HT-29 (cell line): ENCODE data around the gene SHISA9. TPM values are rescaled to one million over a fixed set of nuclear protein-coding genes. Genes with fewer than 3 reads are reported as not detected.

Experiments used
- DNase-seq: peaks from one replicate; pipeline ENCODE4 v3.0.0-alpha.2; 2015; ENCODE audit warnings: low spot score
- total RNA-seq: library from RNA; depleted of rRNA; stranded (reverse); fragments of >200 nt; shearing (Covaris generic); gene quantifications from 2 replicates; pipeline ENCODE4 v1.2.3, GENCODE V29; 2014

The SHISA9 gene
- total RNA-seq, 1 experiment from 2014 or later: 0.08 TPM

DNA sequence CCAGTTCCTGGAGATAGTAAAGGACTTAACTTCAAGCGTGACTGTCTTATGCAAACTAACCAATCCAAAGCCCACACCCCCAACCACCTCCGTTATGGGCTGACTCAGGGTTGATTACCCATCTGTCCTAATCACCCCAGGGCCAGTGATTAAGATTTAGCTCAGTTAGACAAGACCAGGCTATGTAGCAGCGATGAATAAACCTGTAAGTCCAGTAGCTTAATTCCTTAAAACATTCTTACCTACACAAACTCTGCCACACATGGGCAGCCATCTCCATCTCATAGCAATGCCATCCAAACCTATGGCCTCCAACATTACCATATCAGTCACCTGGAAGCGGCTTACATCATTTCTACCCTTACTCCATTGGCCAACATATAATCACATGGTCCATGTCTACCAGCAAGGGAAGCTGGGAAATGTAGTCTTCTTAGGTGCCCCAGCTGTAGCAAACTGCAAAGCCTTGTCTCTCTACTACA lies 266.7 kb downstream of the SHISA9 start:
- peak; percentile 15 for DNase-seq

DNA sequence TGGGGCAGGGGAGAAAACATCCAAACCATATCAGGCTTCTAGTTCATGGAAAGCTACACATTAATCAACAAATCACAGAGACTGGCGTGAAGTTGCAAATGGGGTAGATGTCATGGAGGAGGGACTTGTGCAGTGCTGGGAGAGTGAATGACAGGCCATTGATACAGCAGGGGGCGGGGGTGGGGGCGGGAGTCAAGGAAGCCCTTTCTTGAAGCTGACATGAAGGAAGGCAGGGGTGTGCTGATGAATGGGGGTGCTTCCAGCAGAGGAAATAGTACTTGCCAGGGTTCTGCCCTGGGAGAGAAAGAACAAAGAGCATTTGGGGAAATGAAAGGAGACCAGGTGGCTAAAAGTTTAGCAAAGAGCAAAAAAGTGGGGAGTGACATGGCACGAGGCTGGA lies 269.9 kb downstream of the SHISA9 start:
- DNase-seq: no peak

DNA sequence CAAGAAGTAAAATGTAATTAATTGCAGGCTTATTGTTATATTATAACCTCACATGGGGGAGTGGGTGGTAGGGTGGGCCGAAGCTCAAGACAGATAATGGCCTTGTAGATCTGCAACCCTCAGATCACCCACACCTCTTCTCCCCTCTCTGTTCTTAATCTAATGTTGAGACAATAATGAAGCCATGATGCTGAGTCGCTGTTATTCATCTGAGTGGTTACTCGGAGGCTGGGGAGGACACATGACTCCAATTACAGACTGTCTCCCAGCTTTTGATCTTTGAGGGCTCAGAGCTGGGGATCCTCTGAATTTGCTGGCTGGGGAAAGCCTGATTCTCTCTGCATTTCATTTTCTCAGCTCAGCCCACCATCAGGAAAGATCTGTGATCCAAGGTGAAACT lies 275.3 kb downstream of the SHISA9 start:
- DNase-seq: no peak

DNA sequence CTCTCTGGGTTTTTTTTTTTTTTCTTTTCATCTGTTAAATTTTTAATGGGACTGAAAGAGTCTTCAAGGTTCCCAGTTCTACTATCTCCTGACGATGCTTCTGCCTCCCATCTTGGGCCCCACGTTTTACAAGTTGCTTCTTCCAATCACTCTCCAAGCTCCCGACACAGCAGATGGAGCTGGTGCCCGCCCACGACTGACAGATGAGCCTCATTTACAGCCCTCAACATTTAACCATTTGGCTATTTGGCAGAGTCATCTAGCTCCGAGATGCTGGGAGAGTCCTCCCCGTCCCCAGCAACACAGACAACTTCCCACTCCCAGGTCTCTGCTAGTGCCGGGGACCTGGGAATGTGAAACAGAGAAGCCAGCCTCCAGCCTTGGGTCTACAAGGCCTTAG lies 276.9 kb downstream of the SHISA9 start:
- no peak for DNase-seq

DNA sequence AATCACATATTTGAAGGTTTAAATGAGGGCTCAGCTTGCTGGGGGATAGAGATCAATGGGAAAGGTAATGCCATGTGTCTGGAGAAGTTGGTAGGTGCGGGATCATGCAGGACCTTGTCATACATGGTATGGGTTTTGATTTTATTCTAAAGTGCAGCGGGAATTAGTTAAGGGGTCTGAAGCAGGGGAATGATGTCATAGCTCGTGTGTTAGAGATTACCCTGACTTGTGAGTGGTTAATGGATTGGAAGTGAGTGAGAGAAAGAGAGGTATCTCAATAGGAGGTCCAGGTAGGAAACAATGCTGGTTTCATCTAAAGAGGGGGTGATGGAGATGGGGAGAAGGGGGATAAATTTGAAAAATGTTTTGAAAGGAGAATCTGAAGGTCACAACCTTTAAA lies 280.0 kb downstream of the SHISA9 start:
- DNase-seq: no peak

DNA sequence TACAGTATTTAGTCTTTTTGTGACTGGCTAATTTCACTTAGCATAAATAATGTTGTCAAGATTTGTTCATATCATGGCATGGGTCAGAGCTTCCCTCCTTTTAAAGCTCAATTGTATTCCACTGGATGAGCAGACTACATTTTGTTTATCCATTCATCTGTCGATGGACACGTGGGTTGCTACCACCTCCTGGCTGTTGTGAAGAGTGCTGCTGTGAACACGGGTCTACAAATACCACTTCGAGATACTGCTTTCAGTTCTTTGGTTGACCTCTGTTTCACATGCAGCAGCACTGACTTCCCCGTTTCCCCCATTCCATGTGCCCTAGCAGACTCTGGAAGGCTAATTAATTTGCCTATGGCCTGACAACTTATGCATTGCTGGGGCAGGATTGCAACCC lies 285.4 kb downstream of the SHISA9 start:
- DNase-seq: no peak

DNA sequence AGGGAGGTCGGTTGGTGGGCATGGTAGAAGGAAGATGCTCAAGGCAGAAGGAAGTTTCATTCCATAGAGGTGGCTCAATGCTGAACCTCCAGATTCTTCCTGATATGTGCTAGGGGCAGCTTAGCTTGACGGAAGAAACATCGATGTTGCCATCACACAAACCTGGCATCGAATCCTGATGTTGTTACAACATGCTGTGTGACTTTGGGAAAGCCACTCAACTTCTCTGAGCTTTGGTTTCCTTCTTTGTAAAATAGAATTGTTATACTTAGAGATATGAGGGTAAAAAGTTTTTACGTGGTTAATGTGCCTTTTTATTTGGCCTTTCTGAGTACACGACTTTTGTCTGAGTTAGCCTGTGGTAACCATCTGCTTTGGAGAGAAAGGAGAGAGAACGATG lies 287.9 kb downstream of the SHISA9 start:
- no peak for DNase-seq

DNA sequence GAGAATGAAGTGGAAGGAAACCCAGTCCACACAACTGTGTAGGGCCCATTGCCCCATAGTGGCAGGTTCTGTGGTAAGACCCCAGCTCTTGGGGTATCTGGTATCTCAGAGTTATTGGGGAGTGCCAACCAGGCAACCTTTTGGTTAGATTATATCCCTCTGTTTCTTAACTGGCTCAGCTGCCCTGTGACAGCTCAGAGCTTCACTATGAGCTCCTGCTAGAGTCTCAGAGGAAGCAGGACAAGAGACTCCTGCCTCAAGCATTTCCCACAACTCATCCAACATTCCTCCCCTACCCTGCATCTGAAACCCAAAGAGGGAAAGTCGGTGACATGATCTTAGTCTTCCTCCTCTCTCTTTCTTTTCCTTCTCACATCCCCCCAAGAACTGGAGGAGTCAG lies 292.3 kb downstream of the SHISA9 start:
- DNase-seq: no peak

DNA sequence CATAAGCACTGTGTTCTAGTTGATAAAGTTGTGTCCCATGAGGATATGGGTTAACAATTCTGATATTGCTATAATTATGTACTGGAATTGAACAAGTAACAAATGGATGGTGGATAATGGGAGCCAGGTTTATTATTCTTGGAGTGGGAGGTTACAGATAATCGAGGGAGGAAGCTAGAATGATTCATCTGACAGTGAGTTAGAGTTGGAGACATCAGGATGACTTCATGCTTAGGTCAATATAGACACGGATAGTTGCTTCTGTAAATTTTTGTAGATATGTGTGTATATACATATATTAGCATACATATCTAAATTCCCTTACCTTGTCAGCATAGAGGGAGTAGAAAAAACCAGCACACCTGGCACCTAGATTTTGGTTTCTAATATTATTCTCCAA lies 293.4 kb downstream of the SHISA9 start:
- no peak for DNase-seq

DNA sequence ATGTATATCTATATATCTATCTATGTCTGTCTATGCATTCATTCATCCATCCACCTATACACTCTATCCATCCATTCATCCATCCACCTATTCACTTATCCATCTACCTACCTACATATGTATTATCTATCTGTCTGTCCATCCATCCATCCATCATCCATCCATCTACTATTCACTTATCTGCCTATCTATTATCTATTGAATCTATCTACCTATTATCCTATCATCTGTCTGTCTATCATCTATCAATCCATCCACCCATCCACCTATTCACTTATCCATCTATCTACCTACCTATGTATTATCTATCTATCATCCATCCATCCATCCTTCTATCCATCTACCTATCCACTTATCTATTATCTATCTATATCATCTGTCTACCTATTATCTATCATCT lies 302.3 kb downstream of the SHISA9 start:
- DNase-seq: no peak

DNA sequence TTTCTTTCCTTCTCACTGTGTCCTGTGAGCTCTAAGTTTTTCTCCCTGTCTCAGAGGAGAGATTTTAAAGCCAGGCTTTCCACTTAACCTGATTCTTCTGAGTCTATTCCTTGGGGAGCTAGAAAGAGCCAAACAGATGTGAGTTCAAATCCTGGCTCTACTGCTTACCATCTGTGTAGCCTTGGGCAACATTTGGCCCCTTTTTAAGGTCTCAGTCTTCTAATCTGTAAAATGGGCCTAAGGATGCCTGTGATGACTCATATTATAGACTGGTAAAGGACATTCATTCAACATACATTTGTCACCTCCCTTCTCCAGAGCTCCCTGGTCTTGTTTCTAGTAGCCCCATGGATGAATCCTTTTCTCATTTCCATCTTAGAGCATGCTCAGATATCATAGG lies 304.0 kb downstream of the SHISA9 start:
- DNase-seq: no peak

DNA sequence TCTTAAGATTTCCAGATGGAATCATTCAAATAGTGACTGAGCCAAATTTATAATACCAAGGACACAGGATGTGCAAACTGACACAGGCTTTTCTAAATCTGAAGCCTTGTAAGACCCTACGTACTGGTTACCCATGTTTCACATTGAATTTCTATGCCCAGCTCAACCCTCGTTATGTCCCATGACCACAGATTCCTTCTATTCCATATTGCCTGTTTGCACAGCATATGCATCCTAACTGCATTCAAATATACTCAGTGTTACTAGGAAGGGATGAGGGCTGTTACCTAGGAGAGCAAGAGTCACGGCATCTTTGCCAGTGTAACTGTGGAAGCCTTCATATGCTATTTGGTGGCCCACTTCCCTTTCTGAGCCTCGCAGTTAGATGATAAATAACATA lies 305.2 kb downstream of the SHISA9 start:
- DNase-seq: no peak

DNA sequence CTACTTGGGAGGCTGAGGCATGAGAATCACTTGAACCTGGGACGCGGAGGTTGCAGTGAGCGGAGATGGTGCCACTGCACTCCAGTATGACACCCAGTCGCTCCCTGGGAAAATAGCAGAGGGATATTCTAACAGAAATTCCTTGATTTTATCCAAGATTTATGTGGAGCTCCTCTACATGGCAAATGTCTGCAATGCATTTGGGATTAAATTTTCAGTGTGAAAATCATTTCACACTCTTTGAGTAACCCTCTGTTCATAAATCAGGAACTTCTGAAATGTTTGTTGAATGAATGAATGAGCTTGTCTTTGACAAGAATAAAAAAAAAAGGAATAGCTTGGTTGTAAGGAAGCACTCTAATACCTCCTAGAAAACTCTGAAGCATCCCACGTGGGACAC lies 305.8 kb downstream of the SHISA9 start:
- DNase-seq: no peak

DNA sequence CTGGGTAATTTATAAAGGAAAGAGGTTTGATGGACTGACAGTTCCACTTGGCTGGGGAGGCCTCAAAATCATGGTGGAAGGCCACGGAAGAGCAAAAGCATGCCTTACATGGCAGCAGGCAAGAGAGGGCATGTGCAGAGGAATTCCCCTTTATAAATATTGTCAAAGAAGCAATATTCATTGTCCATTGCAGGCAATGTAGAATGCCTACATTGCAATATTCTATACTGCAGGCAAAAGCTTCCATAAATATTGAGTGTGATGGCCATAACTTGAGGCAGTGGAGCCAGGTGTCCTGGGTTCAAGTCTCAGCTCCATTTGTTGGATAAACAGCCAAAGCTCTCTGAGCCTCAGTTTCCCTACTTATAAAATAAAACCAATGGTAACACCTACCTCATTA lies 322.3 kb downstream of the SHISA9 start:
- no peak for DNase-seq

DNA sequence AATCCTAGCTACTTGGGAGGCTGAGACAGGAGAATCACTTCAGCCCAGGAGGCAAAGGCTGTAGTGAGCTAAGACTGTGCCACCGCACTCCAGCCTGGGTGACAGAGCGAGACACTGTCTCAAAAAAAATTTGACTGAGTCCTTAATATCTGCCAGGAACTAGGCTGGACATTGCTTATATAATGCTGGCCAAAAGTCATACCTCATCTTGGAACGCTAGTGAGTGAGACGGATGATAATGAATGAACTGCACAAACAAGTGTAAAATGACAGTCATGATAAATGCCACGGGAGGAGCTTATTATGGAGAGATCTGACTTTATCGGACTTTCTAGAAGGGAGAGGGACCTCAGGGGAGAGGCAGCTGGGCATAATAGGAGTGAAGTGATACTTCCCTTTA lies 327.6 kb downstream of the SHISA9 start:
- DNase-seq: no peak

DNA sequence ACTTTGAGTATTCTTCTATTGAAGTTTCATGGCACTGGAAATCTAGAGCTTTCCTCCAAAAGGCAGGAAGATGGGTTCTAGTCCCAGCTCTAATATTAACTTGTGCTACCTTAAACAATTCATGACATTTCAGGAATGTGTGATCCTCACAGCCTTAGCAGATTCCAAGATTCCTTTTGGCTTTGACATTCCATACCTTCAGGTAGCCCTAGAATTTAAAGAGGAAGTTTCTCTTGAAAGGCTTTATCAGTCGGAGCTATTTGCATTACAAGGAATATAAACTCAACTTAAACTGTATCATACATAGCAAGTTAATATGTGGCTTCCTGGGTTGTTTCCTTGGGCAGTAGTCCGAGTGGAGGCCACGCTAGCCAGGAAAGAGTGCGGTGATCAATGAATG lies 330.0 kb downstream of the SHISA9 start:
- DNase-seq: no peak

DNA sequence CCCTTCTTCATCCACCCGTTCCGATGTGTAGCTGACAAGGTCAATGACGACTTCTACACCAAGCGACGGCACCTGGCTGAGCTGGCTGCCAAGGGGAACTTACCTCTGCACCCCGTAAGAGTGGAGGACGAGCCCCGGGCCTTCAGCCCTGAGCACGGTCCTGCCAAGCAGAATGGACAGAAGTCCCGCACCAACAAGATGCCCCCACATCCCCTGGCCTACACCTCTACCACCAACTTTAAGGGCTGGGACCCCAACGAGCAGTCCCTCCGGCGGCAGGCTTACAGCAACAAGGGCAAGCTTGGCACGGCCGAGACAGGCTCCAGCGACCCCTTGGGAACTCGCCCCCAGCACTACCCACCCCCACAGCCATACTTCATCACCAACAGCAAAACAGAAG lies 333.6 kb downstream of the SHISA9 start:
- no peak for DNase-seq

DNA sequence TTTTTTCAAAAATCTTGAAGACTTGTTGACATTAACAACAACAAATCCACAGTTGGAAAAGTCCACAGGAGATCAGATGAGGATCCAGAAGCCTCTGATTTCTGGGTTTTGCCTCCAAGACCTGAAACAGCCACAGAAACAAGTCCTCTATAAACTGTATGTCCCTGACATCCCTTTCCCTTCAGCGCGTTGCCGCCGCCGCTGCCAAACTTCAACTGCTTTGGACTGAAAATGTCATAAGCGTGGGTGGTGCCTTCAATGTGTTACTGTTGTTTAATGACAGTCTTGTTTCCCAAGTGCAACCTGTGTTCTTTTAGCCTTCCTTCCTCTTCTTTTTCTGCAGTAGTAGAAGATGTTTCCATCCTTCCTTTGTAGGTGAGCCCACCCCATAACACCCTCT lies 334.9 kb downstream of the SHISA9 start:
- DNase-seq: no peak

DNA sequence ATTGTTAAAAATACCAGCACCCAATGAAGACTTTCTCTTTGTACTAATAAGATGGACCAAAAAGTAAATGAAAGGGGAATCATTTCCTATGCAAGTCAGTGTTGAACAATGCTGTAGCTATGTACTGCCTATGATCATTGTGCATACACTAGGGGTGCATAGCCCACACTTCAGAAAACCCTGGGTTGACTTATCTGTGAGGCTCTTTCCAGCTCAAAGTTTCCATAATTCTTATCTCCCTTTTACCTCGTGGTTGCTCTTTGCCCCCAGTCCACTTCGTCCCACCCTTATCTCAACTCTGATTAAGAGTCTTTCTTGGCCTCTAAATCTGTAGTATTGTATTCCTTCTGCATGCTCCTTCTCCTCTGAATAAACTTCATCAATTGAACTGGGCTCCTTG lies 336.8 kb downstream of the SHISA9 start:
- no peak for DNase-seq

DNA sequence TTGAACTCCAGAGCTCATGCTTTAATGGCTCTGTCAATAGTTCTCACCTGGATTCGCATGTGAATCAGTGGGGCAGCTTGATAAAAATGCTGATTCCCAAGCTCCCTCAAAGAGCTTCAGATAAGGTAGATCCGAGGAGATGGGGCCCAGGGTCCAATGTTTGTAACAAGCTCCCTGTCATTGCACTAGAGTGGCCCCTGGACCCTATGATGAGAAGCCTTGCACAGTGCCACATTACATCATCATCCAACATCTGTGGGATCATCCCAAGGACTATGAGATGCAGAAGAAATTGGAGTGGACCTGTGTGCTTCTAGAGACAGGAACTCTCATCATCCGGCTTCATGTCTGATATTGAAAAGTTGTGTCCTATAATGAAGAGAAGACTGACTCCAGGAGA lies 340.8 kb downstream of the SHISA9 start:
- no peak for DNase-seq

DNA sequence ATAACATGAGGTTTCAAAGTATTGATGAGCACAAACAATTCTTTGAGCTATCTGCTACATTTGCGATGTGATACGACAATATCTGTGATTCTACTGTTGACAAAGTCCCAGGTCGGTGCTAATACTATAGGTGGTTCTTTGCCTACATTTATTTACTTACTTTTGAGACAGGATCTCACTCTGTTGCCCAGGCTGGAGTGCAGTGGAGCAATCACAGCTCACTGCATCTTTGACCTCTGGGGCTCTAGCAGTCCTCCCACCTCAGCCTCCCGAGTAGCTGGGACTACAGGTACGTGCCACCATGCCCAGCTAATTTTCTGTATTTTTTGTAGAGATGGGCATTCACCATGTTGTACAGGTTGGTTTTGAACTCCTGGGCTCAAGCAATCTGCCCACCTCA lies 343.4 kb downstream of the SHISA9 start:
- no peak for DNase-seq

DNA sequence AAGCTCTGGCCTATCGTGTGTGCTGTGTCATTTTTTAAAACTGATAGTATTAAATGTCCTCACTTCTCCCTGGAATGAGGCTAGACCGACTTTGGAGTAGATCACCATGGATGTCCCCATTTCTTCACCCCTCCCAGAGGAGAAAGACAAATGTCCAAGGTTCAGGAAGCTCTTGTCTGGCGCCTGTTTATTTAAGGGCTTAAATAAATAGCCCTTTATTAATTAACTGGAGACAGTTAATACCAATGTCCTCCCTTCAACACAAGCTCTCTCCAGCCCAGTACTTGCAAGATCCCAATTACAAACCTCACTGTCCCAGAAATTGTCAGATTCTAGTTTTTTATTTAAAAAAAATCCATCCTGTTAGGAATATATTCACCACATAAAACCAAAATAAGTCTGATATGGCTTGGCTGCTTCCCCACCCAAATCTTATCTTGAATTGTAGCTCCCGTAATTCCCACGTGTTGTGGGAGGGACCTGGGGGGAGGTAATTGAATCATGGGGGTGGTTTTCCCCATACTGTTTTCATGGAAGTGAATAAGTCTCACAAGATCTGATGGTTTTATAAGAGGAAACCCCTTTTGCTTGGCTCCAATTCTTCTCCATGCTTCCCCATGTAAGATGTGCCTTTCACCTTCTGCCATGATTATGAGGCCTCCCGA lies 344.4 kb downstream of the SHISA9 start:
- no peak for DNase-seq

DNA sequence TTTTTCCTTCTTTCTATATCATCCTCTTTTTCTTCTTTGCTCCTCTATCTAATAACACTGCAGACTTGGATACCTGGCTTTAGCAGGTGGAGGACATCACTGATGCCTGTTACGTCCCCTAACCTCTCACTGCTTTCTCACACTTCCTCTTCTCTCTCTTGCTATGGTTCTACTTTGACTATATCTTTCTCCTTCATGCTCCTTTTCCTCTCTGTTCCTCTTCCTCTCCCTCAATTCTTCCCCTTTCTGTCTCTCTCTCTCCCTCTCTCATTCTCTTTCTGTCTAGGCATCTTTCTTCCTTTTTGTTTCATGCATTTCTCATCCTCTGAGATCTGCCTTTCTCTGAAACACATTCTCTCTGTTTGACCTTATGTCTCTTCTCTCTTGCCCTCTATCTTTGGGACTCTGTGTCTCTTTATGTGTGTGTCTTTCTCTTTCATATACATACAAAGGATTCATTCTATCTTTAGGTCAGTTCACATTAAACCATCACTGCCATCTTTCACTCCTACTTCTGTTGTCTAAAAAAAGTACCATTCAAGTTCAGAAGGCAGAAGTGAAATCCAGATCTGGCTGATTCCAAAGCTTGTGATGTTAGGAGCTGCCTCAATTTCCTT lies 353.7 kb downstream of the SHISA9 start:
- DNase-seq: no peak
